ENCODE results near the gene TSKS. TPM values are rescaled to one million over a fixed set of nuclear protein-coding genes. Genes with fewer than 3 reads are reported as not detected.

Gene TSKS
- polyA plus RNA-seq, 3 donors = 0.37 to 0.81 (median 0.51) TPM

- no peak overlapping the region for H2AFZ ChIP-seq (ENCODE audit: insufficient read depth, low read depth, low read length, poor library complexity, severe bottlenecking)
- intact Hi-C loops (cut with micrococcal nuclease) = no loop called here
- no peak overlapping the region for H3K4me2 ChIP-seq (replicated peaks; ENCODE audit: extremely low read depth, low read length, poor library complexity, severe bottlenecking)
- no peak overlapping the region for H3K4me3 ChIP-seq (replicated peaks in 1 of 3; ENCODE audit: low read depth in 2 of 3, low read length in 3 of 3)
- peaks cover 9 to 28% (median 9%) of the 10 kb centered on the region in 3 donors for H3K27me3 Mint-ChIP-seq (ENCODE audit: low read depth in 3 of 3)
- peaks cover 0 to 4% of the 10 kb centered on the region in 2 donors for H3K27me3 ChIP-seq (ENCODE audit: control insufficient read depth in 2 of 2, insufficient read depth in 2 of 2, low read length in 2 of 2)
- no peaks in the 10 kb centered on the region for H4K20me1 ChIP-seq (ENCODE audit: insufficient read depth, low read length)
- no peak overlapping the region for H3K27ac ChIP-seq (ENCODE audit: low read depth in 1 of 2, low read length in 2 of 2)
- no peak overlapping the region for H3K27ac Mint-ChIP-seq
- WGBS (ENCODE audit: insufficient coverage) = 43% methylated on average over 34 of the region's 40 CpGs
- no peak for DNase-seq
- peaks cover 2% of the 10 kb centered on the region for H3K4me1 Mint-ChIP-seq
- no peaks in the 10 kb centered on the region for H3K36me3 ChIP-seq (replicated peaks in 1 of 2; ENCODE audit: control insufficient read depth in 1 of 2, insufficient read depth in 2 of 2, low read length in 2 of 2)
- no peak overlapping the region for H3K9ac ChIP-seq (ENCODE audit: insufficient read depth, low read length, poor library complexity, severe bottlenecking)
- no peaks in the 10 kb centered on the region for H3K36me3 Mint-ChIP-seq
- no peak overlapping the region for H3K4me3 Mint-ChIP-seq
- no peaks in the 10 kb centered on the region for H3K4me1 ChIP-seq (ENCODE audit: control insufficient read depth in 1 of 2, insufficient read depth in 2 of 2, low read length in 2 of 2)
- no peaks in the 10 kb centered on the region for H3K79me2 ChIP-seq (ENCODE audit: insufficient read depth, low read length)
- H3K9me3 ChIP-seq (replicated peaks in 1 of 2; ENCODE audit: control insufficient read depth in 1 of 2, insufficient read depth in 1 of 2, low read length in 2 of 2) = no peaks in the 10 kb centered on the region
- H3K9me3 Mint-ChIP-seq = peaks cover 0 to 2% (median 0%) of the 10 kb centered on the region in 7 donors
- TF ChIP-seq CTCF (IDR thresholded peaks at IDR 0.05) = no peak
Observed at GRCh38 chr19:49701271-49701786, 61.8 kb downstream of the TSKS start.

GRCh38 chr19:49700563-49700962, 62.5 kb downstream of the TSKS start:
- Histone ChIP-seq H3K27me3 (ENCODE audit: control insufficient read depth in 2 of 2, insufficient read depth in 2 of 2, low read length in 2 of 2) (peaks cover 0 to 4% of the 10 kb centered on the region in 2 donors), H3K4me1 (ENCODE audit: control insufficient read depth in 1 of 2, insufficient read depth in 2 of 2, low read length in 2 of 2) (no peaks in the 10 kb centered on the region), H4K20me1 (ENCODE audit: insufficient read depth, low read length) (no peaks in the 10 kb centered on the region), H3K9me3 (replicated peaks in 1 of 2; ENCODE audit: control insufficient read depth in 1 of 2, insufficient read depth in 1 of 2, low read length in 2 of 2) (no peaks in the 10 kb centered on the region), H2AFZ (ENCODE audit: insufficient read depth, low read depth, low read length, poor library complexity, severe bottlenecking) (no peak overlapping the region), H3K9ac (ENCODE audit: insufficient read depth, low read length, poor library complexity, severe bottlenecking) (no peak overlapping the region), H3K4me2 (replicated peaks; ENCODE audit: extremely low read depth, low read length, poor library complexity, severe bottlenecking) (no peak overlapping the region), H3K27ac (ENCODE audit: low read depth in 1 of 2, low read length in 2 of 2) (no peak overlapping the region), H3K36me3 (replicated peaks in 1 of 2; ENCODE audit: control insufficient read depth in 1 of 2, insufficient read depth in 2 of 2, low read length in 2 of 2) (no peaks in the 10 kb centered on the region), H3K4me3 (replicated peaks in 1 of 3; ENCODE audit: low read depth in 2 of 3, low read length in 3 of 3) (no peak overlapping the region), H3K79me2 (ENCODE audit: insufficient read depth, low read length) (no peaks in the 10 kb centered on the region)
- Mint-ChIP-seq H3K36me3 (no peaks in the 10 kb centered on the region), H3K4me3 (peak overlapping the region in 1 of 2 donors; percentile 35), H3K4me1 (peaks cover 2% of the 10 kb centered on the region), H3K27ac (no peak overlapping the region), H3K27me3 (ENCODE audit: low read depth in 3 of 3) (peaks cover 9 to 28% (median 9%) of the 10 kb centered on the region in 3 donors), H3K9me3 (peaks cover 0 to 2% (median 0%) of the 10 kb centered on the region in 7 donors)
- DNase-seq = no peak
- no peak for TF ChIP-seq CTCF (IDR thresholded peaks at IDR 0.05)
- intact Hi-C loops (cut with micrococcal nuclease) = no loop called here
- 79% methylated on average over 11 of the region's 11 CpGs for WGBS (ENCODE audit: insufficient coverage)
